HEK293 (cell line): ENCODE measurements around the gene LRRC75A.

Experiments
- CTCF ChIA-PET: fragments of 350-600 bp; formaldehyde crosslinking; extraction: SDS; loops from one replicate; lab custom pipeline; 2021; ENCODE audit warnings: antibody characterized with exemption; lab: Yijun Ruan, JAX
- POLR2A ChIA-PET: fragments of 300-600 bp; formaldehyde crosslinking; extraction: SDS; loops from one replicate; lab custom pipeline; 2020; ENCODE audit warnings: antibody characterized with exemption, inconsistent platforms; lab: Yijun Ruan, JAX
- H3K27ac ChIP-seq: fragments of 200-500 bp; sonication (Bioruptor generic); 2 replicates; pipeline ENCODE4 v1.5.1; 2014; ENCODE audit warnings: low read depth, low read length, control low read depth, inconsistent platforms; ENCODE audit errors: extremely low read depth
- H3K36me3 ChIP-seq, 2 experiments: fragments of 200-500 bp in 1 of 2; sonication (Bioruptor generic) in 1 of 2; 1 replicate in 1 of 2; 2 replicates in 1 of 2; pipeline ENCODE4 v1.5.1; 2014 to 2017; ENCODE audit warnings: inconsistent platforms in 2 of 2, low read length in 2 of 2; ENCODE audit not compliant: control insufficient read depth in 2 of 2, insufficient read depth in 1 of 2
- H3K4me1 ChIP-seq: fragments of 200-500 bp; sonication (Bioruptor generic); 2 replicates; pipeline ENCODE4 v1.5.1; 2014; ENCODE audit warnings: mild to moderate bottlenecking, low read length, inconsistent platforms; ENCODE audit not compliant: control insufficient read depth, insufficient read depth
- H3K4me3 ChIP-seq: 2 replicates; pipeline ENCODE4 v1.5.1; 2011; ENCODE audit warnings: low read depth, mild to moderate bottlenecking, control low read depth, low read length, moderate library complexity
- H3K9me3 ChIP-seq: fragments of 200-500 bp; sonication (Bioruptor generic); 2 replicates; pipeline ENCODE4 v1.5.1; 2014; ENCODE audit warnings: low read depth, low read length, inconsistent platforms; ENCODE audit not compliant: control insufficient read depth, insufficient read depth
- KLF9 ChIP-seq: fragments of 450-650 bp; formaldehyde crosslinking; IDR thresholded peaks from 2 replicates; pipeline ENCODE4 v1.5.1; 2016; ENCODE audit warnings: missing biosample characterization, missing genetic modification characterization, low read depth
- SETDB1 ChIP-seq: IDR thresholded peaks from one replicate; pipeline ENCODE4 v1.6.1; 2017; ENCODE audit warnings: mild to moderate bottlenecking, low read length, moderate library complexity, mixed read lengths; ENCODE audit not compliant: insufficient read length
- WT1 ChIP-seq: fragments of 450-650 bp; formaldehyde crosslinking; IDR thresholded peaks from 2 replicates; pipeline ENCODE4 v1.5.1; 2016; ENCODE audit warnings: missing biosample characterization, missing genetic modification characterization
- YY2 ChIP-seq: fragments of 450-650 bp; formaldehyde crosslinking; IDR thresholded peaks from 2 replicates; pipeline ENCODE4 v1.5.1; 2016; ENCODE audit warnings: missing biosample characterization, missing genetic modification characterization
- ZBTB20 ChIP-seq: fragments of 450-650 bp; formaldehyde crosslinking; IDR thresholded peaks from 2 replicates; pipeline ENCODE4 v1.5.1; 2016; ENCODE audit warnings: missing biosample characterization, missing genetic modification characterization
- ZFP37 ChIP-seq: fragments of 450-650 bp; formaldehyde crosslinking; IDR thresholded peaks from 2 replicates; pipeline ENCODE4 v1.5.1; 2016; ENCODE audit warnings: missing biosample characterization, missing genetic modification characterization
- ZFP41 ChIP-seq: fragments of 450-650 bp; formaldehyde crosslinking; IDR thresholded peaks from 2 replicates; pipeline ENCODE4 v1.5.1; 2016; ENCODE audit warnings: missing biosample characterization, missing genetic modification characterization, borderline replicate concordance
- ZNF155 ChIP-seq: fragments of 450-650 bp; formaldehyde crosslinking; IDR thresholded peaks from 2 replicates; pipeline ENCODE4 v1.5.1; 2016; ENCODE audit warnings: missing biosample characterization, missing genetic modification characterization
- ZNF174 ChIP-seq: fragments of 450-650 bp; formaldehyde crosslinking; IDR thresholded peaks from 2 replicates; pipeline ENCODE4 v1.5.0; 2017; ENCODE audit warnings: missing biosample characterization, mild to moderate bottlenecking, missing genetic modification characterization
- ZNF18 ChIP-seq: fragments of 450-650 bp; formaldehyde crosslinking; IDR thresholded peaks from 2 replicates; pipeline ENCODE4 v1.5.1; 2016; ENCODE audit warnings: missing biosample characterization, missing genetic modification characterization
- ZNF202 ChIP-seq: fragments of 450-650 bp; formaldehyde crosslinking; IDR thresholded peaks from 2 replicates; pipeline ENCODE4 v1.5.1; 2016; ENCODE audit warnings: missing biosample characterization, missing genetic modification characterization, borderline replicate concordance
- ZNF239 ChIP-seq: fragments of 450-650 bp; formaldehyde crosslinking; IDR thresholded peaks from 2 replicates; pipeline ENCODE4 v1.5.1; 2016; ENCODE audit warnings: missing biosample characterization, missing genetic modification characterization
- ZNF341 ChIP-seq: fragments of 450-650 bp; formaldehyde crosslinking; IDR thresholded peaks from 2 replicates; pipeline ENCODE4; 2016; ENCODE audit warnings: low read depth, missing biosample characterization, missing genetic modification characterization
- ZNF560 ChIP-seq: fragments of 450-650 bp; formaldehyde crosslinking; IDR thresholded peaks from 2 replicates; pipeline ENCODE4 v1.5.1; 2017; ENCODE audit warnings: missing biosample characterization, missing genetic modification characterization, borderline replicate concordance
- ZNF561 ChIP-seq: fragments of 450-650 bp; IDR thresholded peaks from 2 replicates; pipeline ENCODE4 v1.5.1; 2018; ENCODE audit warnings: missing biosample characterization, missing genetic modification characterization, borderline replicate concordance
- ZNF580 ChIP-seq: fragments of 450-650 bp; formaldehyde crosslinking; IDR thresholded peaks from 2 replicates; pipeline ENCODE4 v1.5.1; 2016; ENCODE audit warnings: missing biosample characterization, missing genetic modification characterization
- ZNF629 ChIP-seq: fragments of 450-650 bp; formaldehyde crosslinking; IDR thresholded peaks from 2 replicates; pipeline ENCODE4 v1.5.1; 2017; ENCODE audit warnings: missing biosample characterization, missing genetic modification characterization
- ZNF664 ChIP-seq: fragments of 450-650 bp; formaldehyde crosslinking; IDR thresholded peaks from 2 replicates; pipeline ENCODE4 v1.5.1; 2016; ENCODE audit warnings: missing biosample characterization, missing genetic modification characterization
- TF ChIP-seq, protein P1 (sequence below): fragments of 450-650 bp; formaldehyde crosslinking; IDR thresholded peaks from 2 replicates; pipeline ENCODE4 v1.5.1; 2016; ENCODE audit warnings: missing biosample characterization, missing genetic modification characterization
- TF ChIP-seq, protein P2 (sequence below): fragments of 450-650 bp; formaldehyde crosslinking; IDR thresholded peaks from 2 replicates; pipeline ENCODE4 v1.5.1; 2016; ENCODE audit warnings: missing biosample characterization, missing genetic modification characterization, borderline replicate concordance
- TF ChIP-seq, protein P3 (sequence below): fragments of 450-650 bp; formaldehyde crosslinking; IDR thresholded peaks from 2 replicates; pipeline ENCODE4 v1.5.1; 2017; ENCODE audit warnings: missing biosample characterization, missing genetic modification characterization
- TF ChIP-seq, protein P4 (sequence below): fragments of 450-650 bp; formaldehyde crosslinking; IDR thresholded peaks from 2 replicates; pipeline ENCODE4 v1.5.1; 2017; ENCODE audit warnings: missing biosample characterization, missing genetic modification characterization
- TF ChIP-seq, protein P5 (sequence below): fragments of 450-650 bp; formaldehyde crosslinking; IDR thresholded peaks from 2 replicates; pipeline ENCODE4 v1.5.1; 2016; ENCODE audit warnings: missing biosample characterization, missing genetic modification characterization

LRRC75A gene

DNA sequence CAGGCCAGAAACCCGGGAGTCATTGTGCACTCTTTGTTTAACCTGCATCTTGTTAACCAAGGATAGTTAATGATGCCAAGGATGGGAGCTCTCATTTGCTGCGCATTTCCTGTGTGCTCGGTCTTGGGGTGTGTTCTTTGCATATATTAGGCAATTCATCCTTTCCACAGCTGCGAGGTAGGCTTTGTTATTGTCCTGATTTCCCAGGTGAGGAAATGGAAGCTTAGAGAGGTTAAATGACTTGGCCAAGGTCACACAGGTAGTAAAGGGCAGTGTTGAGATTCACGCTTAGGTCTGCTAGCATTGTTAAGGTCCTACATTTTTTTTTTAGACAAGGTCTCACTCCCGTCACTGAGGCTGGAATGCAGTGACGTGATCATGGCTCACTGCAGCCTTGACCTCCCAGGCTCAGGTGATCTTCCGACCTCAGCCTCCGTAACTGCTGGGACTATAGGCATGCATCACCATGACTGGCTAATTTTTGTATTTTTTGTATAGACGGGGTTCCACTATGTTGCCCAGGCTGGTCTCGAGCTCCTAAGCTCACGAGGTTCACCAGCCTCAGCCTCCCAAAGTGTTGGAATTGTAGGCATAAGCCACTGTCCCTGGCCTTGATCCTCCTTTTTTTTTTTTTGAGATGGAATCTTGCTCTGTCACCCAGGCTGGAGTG lies 5.0 kb upstream of the LRRC75A start:
- POLR2A ChIA-PET, result interaction anchor here (2.6 kb wide), 1 partner anchor 21 kb away, joined by 6 read pairs; no protein-coding TSS in a partner anchor

DNA sequence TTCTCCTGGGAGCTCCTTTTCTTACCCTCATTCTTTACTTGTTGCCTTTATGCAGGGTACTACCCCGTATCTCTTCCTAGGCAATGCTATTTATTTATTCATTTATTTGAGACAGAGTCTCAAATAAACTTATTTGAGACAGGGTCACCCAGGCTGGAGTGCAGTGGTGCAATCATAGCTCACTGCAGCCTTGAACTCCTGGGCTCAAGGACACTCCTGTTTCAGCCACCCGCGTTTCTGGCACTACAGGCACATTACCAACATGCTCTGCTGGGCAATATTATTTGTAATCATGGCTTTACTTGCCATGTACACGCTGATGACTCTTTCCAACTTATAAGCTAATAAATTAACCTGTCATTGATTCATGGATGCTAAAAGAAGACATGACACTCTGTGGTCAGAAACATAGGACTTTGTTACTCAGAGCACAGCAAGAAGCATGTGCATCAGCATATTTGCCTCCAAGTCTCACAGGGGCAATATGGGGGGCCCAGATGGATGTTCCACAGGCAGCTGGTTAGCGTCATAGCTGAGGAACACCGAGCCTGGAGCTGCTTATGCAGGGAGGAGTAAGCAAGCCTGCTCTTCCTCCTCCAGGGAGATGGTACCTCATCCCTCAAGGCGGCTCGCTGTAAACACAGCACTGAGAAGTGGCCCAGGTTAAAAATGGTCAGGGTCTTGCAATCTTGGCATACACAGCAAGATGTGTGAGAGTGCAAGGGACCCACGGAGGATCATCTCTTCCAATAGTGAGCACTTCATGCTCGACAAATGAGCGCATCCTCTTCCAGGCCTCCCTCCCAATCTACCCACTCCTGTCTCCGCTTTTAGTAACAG lies 4.2 kb upstream of the LRRC75A start:
- Histone ChIP-seq H3K36me3 (no peaks in the 10 kb centered on the region), H3K9me3 (no peaks in the 10 kb centered on the region), H3K27ac (no peak overlapping the region), H3K4me1 (peaks cover 1% of the 10 kb centered on the region; the same call in 1 of the 2 replicates), H3K4me3 (no peak overlapping the region)
- CTCF ChIA-PET, result interaction anchor here (1.3 to 1.9 kb wide), 5 partner anchors 10 to 94 kb away, joined by 3 to 17 read pairs (median 4); no protein-coding TSS in a partner anchor
- POLR2A ChIA-PET, result interaction anchor here (0.8 to 2.6 kb wide), 3 partner anchors 21 to 115 kb away, joined by 3 to 6 read pairs (median 3); partner anchors contain the start of gene UBB
- TF ChIP-seq ZNF580 (tag by site-specific recombination) (no peak), ZFP41 (tag by site-specific recombination) (no peak), ZNF664 (tag by site-specific recombination) (no peak), ZNF155 (tag by site-specific recombination) (no peak), ZNF174 (tag by site-specific recombination) (no peak), ZNF629 (no peak), WT1 (tag by site-specific recombination) (no peak), ZNF18 (no peak), KLF9 (tag by site-specific recombination) (no peak)
- TF ChIP-seq, protein P1, sequence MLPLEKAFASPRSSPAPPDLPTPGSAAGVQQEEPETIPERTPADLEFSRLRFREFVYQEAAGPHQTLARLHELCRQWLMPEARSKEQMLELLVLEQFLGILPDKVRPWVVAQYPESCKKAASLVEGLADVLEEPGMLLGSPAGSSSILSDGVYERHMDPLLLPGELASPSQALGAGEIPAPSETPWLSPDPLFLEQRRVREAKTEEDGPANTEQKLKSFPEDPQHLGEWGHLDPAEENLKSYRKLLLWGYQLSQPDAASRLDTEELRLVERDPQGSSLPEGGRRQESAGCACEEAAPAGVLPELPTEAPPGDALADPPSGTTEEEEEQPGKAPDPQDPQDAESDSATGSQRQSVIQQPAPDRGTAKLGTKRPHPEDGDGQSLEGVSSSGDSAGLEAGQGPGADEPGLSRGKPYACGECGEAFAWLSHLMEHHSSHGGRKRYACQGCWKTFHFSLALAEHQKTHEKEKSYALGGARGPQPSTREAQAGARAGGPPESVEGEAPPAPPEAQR (tag by site-specific recombination), result no peak
- TF ChIP-seq, protein P2, sequence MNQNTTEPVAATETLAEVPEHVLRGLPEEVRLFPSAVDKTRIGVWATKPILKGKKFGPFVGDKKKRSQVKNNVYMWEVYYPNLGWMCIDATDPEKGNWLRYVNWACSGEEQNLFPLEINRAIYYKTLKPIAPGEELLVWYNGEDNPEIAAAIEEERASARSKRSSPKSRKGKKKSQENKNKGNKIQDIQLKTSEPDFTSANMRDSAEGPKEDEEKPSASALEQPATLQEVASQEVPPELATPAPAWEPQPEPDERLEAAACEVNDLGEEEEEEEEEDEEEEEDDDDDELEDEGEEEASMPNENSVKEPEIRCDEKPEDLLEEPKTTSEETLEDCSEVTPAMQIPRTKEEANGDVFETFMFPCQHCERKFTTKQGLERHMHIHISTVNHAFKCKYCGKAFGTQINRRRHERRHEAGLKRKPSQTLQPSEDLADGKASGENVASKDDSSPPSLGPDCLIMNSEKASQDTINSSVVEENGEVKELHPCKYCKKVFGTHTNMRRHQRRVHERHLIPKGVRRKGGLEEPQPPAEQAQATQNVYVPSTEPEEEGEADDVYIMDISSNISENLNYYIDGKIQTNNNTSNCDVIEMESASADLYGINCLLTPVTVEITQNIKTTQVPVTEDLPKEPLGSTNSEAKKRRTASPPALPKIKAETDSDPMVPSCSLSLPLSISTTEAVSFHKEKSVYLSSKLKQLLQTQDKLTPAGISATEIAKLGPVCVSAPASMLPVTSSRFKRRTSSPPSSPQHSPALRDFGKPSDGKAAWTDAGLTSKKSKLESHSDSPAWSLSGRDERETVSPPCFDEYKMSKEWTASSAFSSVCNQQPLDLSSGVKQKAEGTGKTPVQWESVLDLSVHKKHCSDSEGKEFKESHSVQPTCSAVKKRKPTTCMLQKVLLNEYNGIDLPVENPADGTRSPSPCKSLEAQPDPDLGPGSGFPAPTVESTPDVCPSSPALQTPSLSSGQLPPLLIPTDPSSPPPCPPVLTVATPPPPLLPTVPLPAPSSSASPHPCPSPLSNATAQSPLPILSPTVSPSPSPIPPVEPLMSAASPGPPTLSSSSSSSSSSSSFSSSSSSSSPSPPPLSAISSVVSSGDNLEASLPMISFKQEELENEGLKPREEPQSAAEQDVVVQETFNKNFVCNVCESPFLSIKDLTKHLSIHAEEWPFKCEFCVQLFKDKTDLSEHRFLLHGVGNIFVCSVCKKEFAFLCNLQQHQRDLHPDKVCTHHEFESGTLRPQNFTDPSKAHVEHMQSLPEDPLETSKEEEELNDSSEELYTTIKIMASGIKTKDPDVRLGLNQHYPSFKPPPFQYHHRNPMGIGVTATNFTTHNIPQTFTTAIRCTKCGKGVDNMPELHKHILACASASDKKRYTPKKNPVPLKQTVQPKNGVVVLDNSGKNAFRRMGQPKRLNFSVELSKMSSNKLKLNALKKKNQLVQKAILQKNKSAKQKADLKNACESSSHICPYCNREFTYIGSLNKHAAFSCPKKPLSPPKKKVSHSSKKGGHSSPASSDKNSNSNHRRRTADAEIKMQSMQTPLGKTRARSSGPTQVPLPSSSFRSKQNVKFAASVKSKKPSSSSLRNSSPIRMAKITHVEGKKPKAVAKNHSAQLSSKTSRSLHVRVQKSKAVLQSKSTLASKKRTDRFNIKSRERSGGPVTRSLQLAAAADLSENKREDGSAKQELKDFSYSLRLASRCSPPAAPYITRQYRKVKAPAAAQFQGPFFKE (tag by site-specific recombination), result no peak
- TF ChIP-seq, protein P3, sequence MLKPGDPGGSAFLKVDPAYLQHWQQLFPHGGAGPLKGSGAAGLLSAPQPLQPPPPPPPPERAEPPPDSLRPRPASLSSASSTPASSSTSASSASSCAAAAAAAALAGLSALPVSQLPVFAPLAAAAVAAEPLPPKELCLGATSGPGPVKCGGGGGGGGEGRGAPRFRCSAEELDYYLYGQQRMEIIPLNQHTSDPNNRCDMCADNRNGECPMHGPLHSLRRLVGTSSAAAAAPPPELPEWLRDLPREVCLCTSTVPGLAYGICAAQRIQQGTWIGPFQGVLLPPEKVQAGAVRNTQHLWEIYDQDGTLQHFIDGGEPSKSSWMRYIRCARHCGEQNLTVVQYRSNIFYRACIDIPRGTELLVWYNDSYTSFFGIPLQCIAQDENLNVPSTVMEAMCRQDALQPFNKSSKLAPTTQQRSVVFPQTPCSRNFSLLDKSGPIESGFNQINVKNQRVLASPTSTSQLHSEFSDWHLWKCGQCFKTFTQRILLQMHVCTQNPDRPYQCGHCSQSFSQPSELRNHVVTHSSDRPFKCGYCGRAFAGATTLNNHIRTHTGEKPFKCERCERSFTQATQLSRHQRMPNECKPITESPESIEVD, result no peak
- TF ChIP-seq, protein P4, sequence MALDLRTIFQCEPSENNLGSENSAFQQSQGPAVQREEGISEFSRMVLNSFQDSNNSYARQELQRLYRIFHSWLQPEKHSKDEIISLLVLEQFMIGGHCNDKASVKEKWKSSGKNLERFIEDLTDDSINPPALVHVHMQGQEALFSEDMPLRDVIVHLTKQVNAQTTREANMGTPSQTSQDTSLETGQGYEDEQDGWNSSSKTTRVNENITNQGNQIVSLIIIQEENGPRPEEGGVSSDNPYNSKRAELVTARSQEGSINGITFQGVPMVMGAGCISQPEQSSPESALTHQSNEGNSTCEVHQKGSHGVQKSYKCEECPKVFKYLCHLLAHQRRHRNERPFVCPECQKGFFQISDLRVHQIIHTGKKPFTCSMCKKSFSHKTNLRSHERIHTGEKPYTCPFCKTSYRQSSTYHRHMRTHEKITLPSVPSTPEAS (tag by site-specific recombination), result no peak

More for the DNA sequence above, 5.0 kb upstream of the LRRC75A start:
- TF ChIP-seq ZNF561 (tag by site-specific recombination), result no peak
- TF ChIP-seq ZNF560 (tag by site-specific recombination), result no peak
- no peak for TF ChIP-seq ZNF239 (tag by site-specific recombination)
- TF ChIP-seq YY2, result no peak
- no peak for TF ChIP-seq ZNF202 (tag by site-specific recombination)
- TF ChIP-seq ZFP37 (tag by site-specific recombination), result no peak
- no peak for TF ChIP-seq ZBTB20 (tag by site-specific recombination)
- no peak for TF ChIP-seq SETDB1
- TF ChIP-seq, protein P5, sequence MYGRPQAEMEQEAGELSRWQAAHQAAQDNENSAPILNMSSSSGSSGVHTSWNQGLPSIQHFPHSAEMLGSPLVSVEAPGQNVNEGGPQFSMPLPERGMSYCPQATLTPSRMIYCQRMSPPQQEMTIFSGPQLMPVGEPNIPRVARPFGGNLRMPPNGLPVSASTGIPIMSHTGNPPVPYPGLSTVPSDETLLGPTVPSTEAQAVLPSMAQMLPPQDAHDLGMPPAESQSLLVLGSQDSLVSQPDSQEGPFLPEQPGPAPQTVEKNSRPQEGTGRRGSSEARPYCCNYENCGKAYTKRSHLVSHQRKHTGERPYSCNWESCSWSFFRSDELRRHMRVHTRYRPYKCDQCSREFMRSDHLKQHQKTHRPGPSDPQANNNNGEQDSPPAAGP (tag by site-specific recombination), result no peak
- no peak for TF ChIP-seq ZNF341 (tag by site-specific recombination)
- TF ChIP-seq, all 188 proteins: peak for 0
- H3K4me1 ChIP-seq, result no peaks in the 10 kb centered on the region
- H3K4me3 ChIP-seq, result no peak overlapping the region
- CTCF ChIA-PET, result interaction anchor here (1.3 to 1.9 kb wide), 3 partner anchors 9 to 93 kb away, joined by 3 to 6 read pairs (median 4); no protein-coding TSS in a partner anchor
- H3K9me3 ChIP-seq, result no peaks in the 10 kb centered on the region
- H3K27ac ChIP-seq, result no peak overlapping the region
- H3K36me3 ChIP-seq, result no peaks in the 10 kb centered on the region
